Measurements from ENCODE around the gene ZNF562. TPM values are rescaled to one million over a fixed set of nuclear protein-coding genes. Genes with fewer than 3 reads are reported as not detected.
A peak's percentile ranks its signal among the peaks of the same experiment; 100 is the strongest.
"Not testable (repeated sequence)": the region's sequence is repeated elsewhere in the genome, so short reads cannot be mapped to it uniquely, and the experiment has no call there.

ZNF562 gene
- total RNA-seq, 1 experiment from 2014 or later: 31.8 TPM

- no peaks in the 10 kb centered on the region for H3K27me3 Mint-ChIP-seq (ENCODE audit: unreplicated experiment)
- intact Hi-C loops (cut with micrococcal nuclease; ENCODE audit: unreplicated experiment): no loop called here
- DNase-seq: no peak
- CTCF ChIA-PET: no interaction called here
- H3K4me3 Mint-ChIP-seq (ENCODE audit: low read depth, unreplicated experiment): no peak overlapping the region
- peaks cover 6% of the 10 kb centered on the region for H3K9me3 Mint-ChIP-seq (ENCODE audit: low read depth, unreplicated experiment)
- no peak for TF ChIP-seq CTCF (IDR thresholded peaks at IDR 0.05; ENCODE audit: unreplicated experiment)
- no peaks in the 10 kb centered on the region for H3K4me1 Mint-ChIP-seq (ENCODE audit: low read depth, unreplicated experiment)
- no peaks in the 10 kb centered on the region for H3K36me3 Mint-ChIP-seq (ENCODE audit: insufficient read depth, unreplicated experiment)
- H3K27ac Mint-ChIP-seq (ENCODE audit: unreplicated experiment): no peak overlapping the region
- BruUV-seq (replicated peaks): no TSS peak
Measured at GRCh38 chr19:9700229-9700981, 25.5 kb upstream of the ZNF562 start.

GRCh38 chr19:9690301-9690700 lies 15.4 kb upstream of the ZNF562 start:
- CTCF ChIA-PET; intact Hi-C loops (cut with micrococcal nuclease; ENCODE audit: unreplicated experiment); H3K27ac Mint-ChIP-seq (ENCODE audit: unreplicated experiment); BruUV-seq (replicated peaks); H3K4me1 Mint-ChIP-seq (ENCODE audit: low read depth, unreplicated experiment); H3K4me3 Mint-ChIP-seq (ENCODE audit: low read depth, unreplicated experiment); DNase-seq; H3K27me3 Mint-ChIP-seq (ENCODE audit: unreplicated experiment); H3K36me3 Mint-ChIP-seq (ENCODE audit: insufficient read depth, unreplicated experiment); H3K9me3 Mint-ChIP-seq (ENCODE audit: low read depth, unreplicated experiment): not testable (repeated sequence)

- CTCF ChIA-PET; H3K36me3 Mint-ChIP-seq (ENCODE audit: insufficient read depth, unreplicated experiment); H3K4me3 Mint-ChIP-seq (ENCODE audit: low read depth, unreplicated experiment); H3K9me3 Mint-ChIP-seq (ENCODE audit: low read depth, unreplicated experiment); H3K4me1 Mint-ChIP-seq (ENCODE audit: low read depth, unreplicated experiment); BruUV-seq (replicated peaks); DNase-seq; intact Hi-C loops (cut with micrococcal nuclease; ENCODE audit: unreplicated experiment); H3K27me3 Mint-ChIP-seq (ENCODE audit: unreplicated experiment); H3K27ac Mint-ChIP-seq (ENCODE audit: unreplicated experiment): not testable (repeated sequence)
Measured at GRCh38 chr19:9679996-9680395, 5.1 kb upstream of the ZNF562 start.

- H3K4me1 Mint-ChIP-seq (ENCODE audit: low read depth, unreplicated experiment); H3K9me3 Mint-ChIP-seq (ENCODE audit: low read depth, unreplicated experiment); DNase-seq; H3K27me3 Mint-ChIP-seq (ENCODE audit: unreplicated experiment); intact Hi-C loops (cut with micrococcal nuclease; ENCODE audit: unreplicated experiment): not testable (repeated sequence)
- Mint-ChIP-seq H3K4me3 (ENCODE audit: low read depth, unreplicated experiment) (peak overlapping the region; percentile 90), H3K36me3 (ENCODE audit: insufficient read depth, unreplicated experiment) (peaks cover 39% of the 10 kb centered on the region), H3K27ac (ENCODE audit: unreplicated experiment) (peak overlapping the region; percentile 100)
- TSS peak; percentile 74 for BruUV-seq (replicated peaks)
- CTCF ChIA-PET: interaction anchor here (0.7 kb wide), 2 partner anchors 56 to 288 kb away, joined by 4 to 7 read pairs; no protein-coding TSS in a partner anchor
Measured at GRCh38 chr19:9675358-9675901, 530 bp upstream of the ZNF562 start.

- DNase-seq: no peak
- Mint-ChIP-seq H3K36me3 (ENCODE audit: insufficient read depth, unreplicated experiment) (peaks cover 43% of the 10 kb centered on the region), H3K4me1 (ENCODE audit: low read depth, unreplicated experiment) (no peaks in the 10 kb centered on the region), H3K27me3 (ENCODE audit: unreplicated experiment) (no peaks in the 10 kb centered on the region), H3K27ac (ENCODE audit: unreplicated experiment) (peak overlapping the region; percentile 100), H3K4me3 (ENCODE audit: low read depth, unreplicated experiment) (peak overlapping the region; percentile 90), H3K9me3 (ENCODE audit: low read depth, unreplicated experiment) (peaks cover 9% of the 10 kb centered on the region)
- CTCF ChIA-PET: interaction anchor here (0.7 kb wide), 1 partner anchor 928 kb away, joined by 4 read pairs; no protein-coding TSS in a partner anchor
- BruUV-seq (replicated peaks): TSS peak; percentile 62
- intact Hi-C loops (cut with micrococcal nuclease; ENCODE audit: unreplicated experiment): no loop called here
- TF ChIP-seq CTCF (IDR thresholded peaks at IDR 0.05; ENCODE audit: unreplicated experiment): no peak
Measured at GRCh38 chr19:9673912-9674662, 813 bp downstream of the ZNF562 start.
